HepG2 (cell line): ENCODE data around the gene TGM1. TPM values are rescaled to one million over a fixed set of nuclear protein-coding genes. Genes with fewer than 3 reads are reported as not detected.

ENCODE experiments used
- ATAC-seq: fragments of 200-7000 bp; cut with Tn5 transposase; 3 replicates; pipeline ENCODE4 v1.9.1; 2020; ENCODE audit warnings: mild to moderate bottlenecking, moderate library complexity
- BruUV-seq: library from RNA; stranded (reverse); fragments of 400-500 nt; replicated peaks from 2 replicates; lab custom pipeline; 2021; lab: Mats Ljungman, UMichigan
- CTCF ChIA-PET: fragments of 300-600 bp; formaldehyde crosslinking; extraction: SDS; loops from one replicate; lab custom pipeline; 2021; ENCODE audit warnings: low total read pairs, inconsistent platforms, low intra/inter-chr PET ratio; lab: Yijun Ruan, JAX
- POLR2A ChIA-PET: fragments of 350-600 bp; sonication (Branson Sonifier 250); formaldehyde crosslinking; loops from one replicate; lab custom pipeline; 2020; ENCODE audit warnings: antibody characterized with exemption, inconsistent platforms; lab: Yijun Ruan, JAX
- DNase-seq: peaks from one replicate; pipeline ENCODE4 v3.0.0-alpha.2; 2015; ENCODE audit warnings: low spot score
- FAIRE-seq: peaks from 3 replicates; lab custom pipeline; 2011; peaks lifted over from hg19 to GRCh38; lab: Jason Lieb, UNC
- H2AFZ ChIP-seq: one replicate; pipeline ENCODE4 v1.6.1; 2011; ENCODE audit warnings: low read length, inconsistent platforms
- H3K27ac ChIP-seq: fragments of 300-600 bp; 3 replicates; pipeline ENCODE4 v1.8.0; 2011; ENCODE audit warnings: mixed run types, mild to moderate bottlenecking, mixed read lengths, low read length, inconsistent platforms; ENCODE audit not compliant: insufficient read depth; ENCODE audit errors: extremely low read length
- H3K27me3 ChIP-seq, 2 experiments: fragments of 200-600 bp in 1 of 2; 2 replicates in 1 of 2; 3 replicates in 1 of 2; pipeline versions ENCODE4 v1.6.0 to v1.8.0; 2011; ENCODE audit warnings: low read length in 2 of 2, mild to moderate bottlenecking in 2 of 2, moderate library complexity in 2 of 2, inconsistent platforms in 1 of 2; ENCODE audit not compliant: insufficient read depth in 2 of 2, control insufficient read depth in 1 of 2
- H3K36me3 ChIP-seq, 2 experiments: fragments of 200-600 bp in 1 of 2; replicated peaks in 1 of 2; 2 replicates in 1 of 2; 3 replicates in 1 of 2; pipeline versions ENCODE4 v1.5.1 to v1.8.0; 2011; ENCODE audit warnings: low read length in 2 of 2, inconsistent platforms in 1 of 2; ENCODE audit not compliant: insufficient read depth in 2 of 2, control insufficient read depth in 1 of 2
- H3K4me1 ChIP-seq: 2 replicates; pipeline ENCODE4 v1.5.1; 2012; ENCODE audit warnings: low read length, inconsistent platforms; ENCODE audit not compliant: insufficient read depth
- H3K4me2 ChIP-seq: 2 replicates; pipeline ENCODE4 v1.6.0; 2011; ENCODE audit warnings: low read depth, low read length, inconsistent platforms
- H3K4me3 ChIP-seq, 3 experiments: fragments of 200-600 bp in 1 of 3; sonication (generic), shearing (Covaris generic) in 1 of 3; replicated peaks in 1 of 3; 2 replicates each; pipeline ENCODE4 v1.5.1; 2011 to 2016; ENCODE audit warnings: low read length in 3 of 3, inconsistent platforms in 2 of 3, low read depth in 2 of 3, mild to moderate bottlenecking in 2 of 3, control low read depth in 1 of 3, mixed read lengths in 1 of 3; ENCODE audit not compliant: insufficient read depth in 1 of 3
- H3K79me2 ChIP-seq: one replicate; pipeline ENCODE4 v1.6.1; 2011; ENCODE audit warnings: low read length, inconsistent platforms; ENCODE audit not compliant: insufficient read depth
- H3K9ac ChIP-seq: 2 replicates; pipeline ENCODE4 v1.6.0; 2011; ENCODE audit warnings: mild to moderate bottlenecking, low read depth, low read length, inconsistent platforms; ENCODE audit not compliant: insufficient read depth
- H3K9me3 ChIP-seq: 2 replicates; pipeline ENCODE4 v1.5.1; 2012; ENCODE audit warnings: mild to moderate bottlenecking, low read length
- H4K20me1 ChIP-seq: 2 replicates; pipeline ENCODE4 v1.6.0; 2011; ENCODE audit warnings: inconsistent platforms, mild to moderate bottlenecking, low read length, moderate library complexity; ENCODE audit not compliant: insufficient read depth
- CREB1 ChIP-seq, 2 experiments: fragments of 450-650 bp in 1 of 2; IDR thresholded peaks; 2 replicates each; pipeline ENCODE4 v1.6.1; 2016 to 2017; ENCODE audit warnings: control low read depth in 1 of 2, mild to moderate bottlenecking in 1 of 2, missing compliant biosample characterization in 1 of 2, missing genetic modification characterization in 1 of 2
- HCFC1 ChIP-seq: fragments of 150-350 bp; IDR thresholded peaks from 2 replicates; pipeline ENCODE4 v1.6.1; 2014; ENCODE audit warnings: low read depth, low read length
- HOXA9 ChIP-seq: sonication (generic); formaldehyde crosslinking; IDR thresholded peaks from 2 replicates; pipeline ENCODE4 v1.8.1; 2022; ENCODE audit warnings: missing genetic modification reagents, mild to moderate bottlenecking, moderate library complexity, borderline replicate concordance
- IKZF5 ChIP-seq: IDR thresholded peaks from 2 replicates; pipeline ENCODE4 v1.6.1; 2018; ENCODE audit warnings: missing genetic modification reagents, mild to moderate bottlenecking, missing compliant biosample characterization
- KAT2B ChIP-seq: fragments of 150-350 bp; IDR thresholded peaks from 2 replicates; pipeline ENCODE4 v1.6.1; 2014; ENCODE audit warnings: low read depth, low read length, borderline replicate concordance
- LRRFIP1 ChIP-seq: sonication (generic); formaldehyde crosslinking; conservative IDR thresholded peaks from 2 replicates; pipeline ENCODE4 v1.4.0; 2020; ENCODE audit warnings: missing genetic modification reagents
- ZBTB14 ChIP-seq: sonication (generic); formaldehyde crosslinking; IDR thresholded peaks from 2 replicates; pipeline ENCODE4 v1.4.0; 2020; ENCODE audit warnings: missing genetic modification reagents
- ZBTB25 ChIP-seq: IDR thresholded peaks from 2 replicates; pipeline ENCODE4 v1.6.1; 2018; ENCODE audit warnings: missing genetic modification reagents
- ZBTB7B ChIP-seq: sonication (generic); formaldehyde crosslinking; IDR thresholded peaks from 2 replicates; pipeline ENCODE4 v1.4.0; 2020; ENCODE audit warnings: missing genetic modification reagents
- ZNF256 ChIP-seq: sonication (generic); formaldehyde crosslinking; conservative IDR thresholded peaks from 2 replicates; pipeline ENCODE4 v1.4.0; 2020; ENCODE audit warnings: missing genetic modification reagents
- ZNF260 ChIP-seq: sonication (generic); formaldehyde crosslinking; IDR thresholded peaks from 2 replicates; pipeline ENCODE4 v1.4.0; 2020; ENCODE audit warnings: missing genetic modification reagents, low read depth, mild to moderate bottlenecking, borderline replicate concordance
- ZNF570 ChIP-seq: sonication (generic); formaldehyde crosslinking; IDR thresholded peaks from 2 replicates; pipeline ENCODE4 v1.4.0; 2020; ENCODE audit warnings: mild to moderate bottlenecking, missing genetic modification reagents, borderline replicate concordance
- ZNF775 ChIP-seq: sonication (generic); formaldehyde crosslinking; IDR thresholded peaks from 2 replicates; pipeline ENCODE4 v1.4.0; 2020; ENCODE audit warnings: missing genetic modification reagents, mild to moderate bottlenecking, moderate library complexity, borderline replicate concordance
- ZNF790 ChIP-seq: sonication (generic); formaldehyde crosslinking; IDR thresholded peaks from 2 replicates; pipeline ENCODE4 v1.8.0; 2022; ENCODE audit warnings: missing genetic modification reagents, mild to moderate bottlenecking, borderline replicate concordance
- ZNF883 ChIP-seq: sonication (generic); formaldehyde crosslinking; IDR thresholded peaks from 2 replicates; pipeline ENCODE4 v1.5.1; 2020; ENCODE audit warnings: mild to moderate bottlenecking, missing genetic modification reagents; ENCODE audit errors: not compliant biosample characterization
- ZSCAN30 ChIP-seq: sonication (generic); formaldehyde crosslinking; IDR thresholded peaks from 2 replicates; pipeline ENCODE4 v1.5.0; 2020; ENCODE audit warnings: mild to moderate bottlenecking, missing genetic modification reagents
- WGBS: methylation state at CpG from one replicate; pipeline ENCODE4 v1.1.6; 2017; ENCODE audit warnings: low lambda C conversion rate; 5-methylcytosine and 5-hydroxymethylcytosine counted together
- in situ Hi-C: cut with HindIII; loops from 2 replicates; pipeline ENCODE4 v1.10.0; 2017; ENCODE audit warnings: low pct_unique_long_range_greater_than_20kb; ENCODE audit not compliant: extremely low pct_ligation_motif_present
- intact Hi-C: fragments of 100-400 bp; cut with micrococcal nuclease; formaldehyde crosslinking; loops from one replicate; pipeline ENCODE4 v1.10.0; 2022; ENCODE audit not compliant: unreplicated experiment
- polyA plus RNA-seq, 8 experiments: library from polyadenylated mRNA; depleted of rRNA in 3 of 8; stranded (reverse) in 7 of 8; unstranded in 1 of 8; fragments of >200 nt; fragmentation: Illumina TruSeq in 4 of 8; extraction: Trizol in 4 of 8; gene quantifications; 2 replicates each; pipeline versions ENCODE4 v1.2.1 to v1.2.3, GENCODE V29; 2011 to 2016; ENCODE audit warnings: low read depth in 4 of 8, missing spikeins in 1 of 8, mixed read lengths in 1 of 8; ENCODE audit not compliant: insufficient read depth in 1 of 8
- total RNA-seq, 5 experiments: library from RNA; depleted of rRNA; stranded (reverse); fragments of >200 nt; fragmentation: Illumina TruSeq; extraction: Trizol; gene quantifications; 2 replicates each; pipeline ENCODE4 v1.2.3, GENCODE V29; 2016; ENCODE audit warnings: low read depth in 1 of 5

TGM1 gene
- total and polyA plus RNA-seq, 2 of the 13 experiments (the other 11 are each of a cell fraction or from before 2014, with no cell fraction given) = 3.2 to 10.6 TPM

- in situ Hi-C loops = no loop called here
- H3K9ac ChIP-seq = no peak overlapping the region
- no peaks in the 10 kb centered on the region for H3K4me1 ChIP-seq
- H2AFZ ChIP-seq = no peak overlapping the region
- WGBS = 82% methylated on average over 3 of the region's 3 CpGs
- FAIRE-seq (no peak), ATAC-seq (no peak), DNase-seq (no peak)
- ChIA-PET CTCF (no interaction called here), POLR2A (interaction anchor here (1.2 to 4.8 kb wide), 6 partner anchors 9 to 40 kb away, joined by 3 to 27 read pairs (median 11); partner anchors contain the start of genes CIDEB, RABGGTA and TINF2)
- no peak overlapping the region for H3K4me2 ChIP-seq
- intact Hi-C loops = no loop called here
- H3K4me3 ChIP-seq = no peak overlapping the region
- H3K27me3 ChIP-seq = no peaks in the 10 kb centered on the region
- no peaks in the 10 kb centered on the region for H3K36me3 ChIP-seq
- H3K27ac ChIP-seq = no peak overlapping the region
- no TSS peak for BruUV-seq
- no peaks in the 10 kb centered on the region for H4K20me1 ChIP-seq
- no peaks in the 10 kb centered on the region for H3K9me3 ChIP-seq
- H3K79me2 ChIP-seq = no peaks in the 10 kb centered on the region
- TF ChIP-seq ZBTB14 (CRISPR knock-in tag) = no peak
- TF ChIP-seq ZNF256 (CRISPR knock-in tag) = no peak
- TF ChIP-seq ZNF883 (CRISPR knock-in tag) = peak; percentile 44
- TF ChIP-seq ZNF570 (CRISPR knock-in tag) = no peak
- no peak for TF ChIP-seq ZBTB7B
- TF ChIP-seq ZBTB25 (CRISPR knock-in tag) = no peak
- TF ChIP-seq HCFC1 = no peak
- TF ChIP-seq ZNF260 (CRISPR knock-in tag) = no peak
- TF ChIP-seq HOXA9 (CRISPR knock-in tag) = no peak
- TF ChIP-seq CREB1 (IDR thresholded peaks at IDR 0.05) = no peak
- TF ChIP-seq CREB1 (CRISPR knock-in tag; IDR thresholded peaks at IDR 0.05) = no peak
- no peak for TF ChIP-seq IKZF5 (CRISPR knock-in tag)
- no peak for TF ChIP-seq LRRFIP1
- TF ChIP-seq ZNF790 = no peak
- TF ChIP-seq ZSCAN30 = no peak
- TF ChIP-seq ZNF775 (CRISPR knock-in tag) = no peak
- no peak for TF ChIP-seq KAT2B
Measured at GRCh38 chr14:24282736-24283135, 19.8 kb upstream of the TGM1 start.
